ENCODE results near the gene CRABP2. TPM values are rescaled to one million over a fixed set of nuclear protein-coding genes. Genes with fewer than 3 reads are reported as not detected.

The CRABP2 gene
- total RNA-seq, 1 donor from 2014 or later = 278 TPM

DNA sequence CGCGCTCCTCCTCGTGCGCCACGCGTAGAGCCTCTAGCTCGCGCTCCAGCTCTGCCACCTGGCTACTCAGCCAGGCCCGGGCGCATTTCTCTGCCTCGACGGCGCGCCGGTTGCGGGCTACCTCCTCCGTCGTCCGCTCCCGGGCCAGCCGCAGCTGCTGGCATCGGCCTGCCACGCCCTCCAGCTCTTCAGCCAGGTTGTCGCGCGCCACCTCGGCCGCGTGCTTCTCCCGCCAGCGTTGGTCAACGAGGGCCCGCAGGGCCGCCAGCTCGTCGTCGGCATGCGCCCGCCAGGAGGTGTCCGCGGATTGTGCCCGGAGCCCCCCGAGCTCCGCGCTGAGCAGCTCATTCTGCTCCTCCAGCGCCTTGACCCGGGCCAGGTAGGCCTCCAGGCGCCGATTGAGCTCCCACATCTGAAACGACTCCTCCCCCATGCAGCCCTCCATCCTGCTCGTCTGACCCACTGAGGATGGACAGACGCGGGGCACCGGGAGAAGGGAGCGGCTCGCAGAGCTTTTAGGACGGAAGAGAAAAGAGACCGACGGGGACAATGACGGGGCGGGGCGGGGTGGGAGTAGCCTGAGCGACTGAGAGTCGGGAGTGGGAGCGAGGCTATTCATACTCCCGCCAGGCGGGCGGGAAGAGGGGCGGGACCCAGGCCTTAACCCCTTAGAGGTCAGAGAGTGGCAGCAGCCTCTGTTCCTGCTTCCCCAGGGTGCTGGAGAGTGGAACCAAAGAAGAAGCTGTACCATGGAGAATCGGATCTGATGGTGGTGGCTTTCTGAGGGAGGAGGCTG lies 28.4 kb downstream of the CRABP2 start, which contains the start of gene NES:
NES (minus strand) TSS at position 588 of the 796 bp plus-strand sequence; CDS start at position 445, 143 bp downstream.
- Histone ChIP-seq H3K27me3 (ENCODE audit: insufficient read depth, low read length) (no peaks in the 10 kb centered on the region), H3K27ac (ENCODE audit: low read depth, low read length) (peak within 1 kb of the TSS; percentile 46), H3K9ac (ENCODE audit: low read length) (peak within 1 kb of the TSS; percentile 77), H4K20me1 (ENCODE audit: insufficient read depth, low read length) (peaks cover 32% of the 10 kb centered on the region), H3K4me2 (ENCODE audit: low read length) (peak within 1 kb of the TSS; percentile 97), H3K9me3 (ENCODE audit: insufficient read depth, low read depth, low read length) (no peaks in the 10 kb centered on the region), H3K79me2 (ENCODE audit: insufficient read depth, low read length) (peaks cover 43% of the 10 kb centered on the region), H3K4me3 (ENCODE audit: insufficient read depth, low read depth, low read length) (peak within 1 kb of the TSS; percentile 68), H2AFZ (ENCODE audit: low read depth, low read length) (peak within 1 kb of the TSS; percentile 76), H3K36me3 (ENCODE audit: insufficient read depth, low read length) (peaks cover 7% of the 10 kb centered on the region), H3K4me1 (ENCODE audit: insufficient read depth, low read length) (peaks cover 40% of the 10 kb centered on the region)
- peak within 1 kb of the TSS; percentile 90 for H3K4me3 Mint-ChIP-seq (ENCODE audit: unreplicated experiment)
- H3K36me3 Mint-ChIP-seq (ENCODE audit: low read depth, unreplicated experiment) = peaks cover 12% of the 10 kb centered on the region
- no peaks in the 10 kb centered on the region for H3K9me3 Mint-ChIP-seq (ENCODE audit: unreplicated experiment)
- H3K27ac Mint-ChIP-seq (ENCODE audit: unreplicated experiment) = peak within 1 kb of the TSS; percentile 66
- DNase-seq (ENCODE audit: low read depth) = no peak
- no peak for TF ChIP-seq EZH2 (IDR thresholded peaks at IDR 0.05; ENCODE audit: insufficient read depth, low read length)
- TF ChIP-seq, protein P1, sequence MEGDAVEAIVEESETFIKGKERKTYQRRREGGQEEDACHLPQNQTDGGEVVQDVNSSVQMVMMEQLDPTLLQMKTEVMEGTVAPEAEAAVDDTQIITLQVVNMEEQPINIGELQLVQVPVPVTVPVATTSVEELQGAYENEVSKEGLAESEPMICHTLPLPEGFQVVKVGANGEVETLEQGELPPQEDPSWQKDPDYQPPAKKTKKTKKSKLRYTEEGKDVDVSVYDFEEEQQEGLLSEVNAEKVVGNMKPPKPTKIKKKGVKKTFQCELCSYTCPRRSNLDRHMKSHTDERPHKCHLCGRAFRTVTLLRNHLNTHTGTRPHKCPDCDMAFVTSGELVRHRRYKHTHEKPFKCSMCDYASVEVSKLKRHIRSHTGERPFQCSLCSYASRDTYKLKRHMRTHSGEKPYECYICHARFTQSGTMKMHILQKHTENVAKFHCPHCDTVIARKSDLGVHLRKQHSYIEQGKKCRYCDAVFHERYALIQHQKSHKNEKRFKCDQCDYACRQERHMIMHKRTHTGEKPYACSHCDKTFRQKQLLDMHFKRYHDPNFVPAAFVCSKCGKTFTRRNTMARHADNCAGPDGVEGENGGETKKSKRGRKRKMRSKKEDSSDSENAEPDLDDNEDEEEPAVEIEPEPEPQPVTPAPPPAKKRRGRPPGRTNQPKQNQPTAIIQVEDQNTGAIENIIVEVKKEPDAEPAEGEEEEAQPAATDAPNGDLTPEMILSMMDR (IDR thresholded peaks at IDR 0.05; ENCODE audit: insufficient read depth, low read depth, low read length) = no peak
- FAIRE-seq = no peak
- H3K4me1 Mint-ChIP-seq (ENCODE audit: low read depth, unreplicated experiment) = peaks cover 29% of the 10 kb centered on the region
- peaks cover 24% of the 10 kb centered on the region for H3K27me3 Mint-ChIP-seq (ENCODE audit: low read depth, unreplicated experiment)

DNA sequence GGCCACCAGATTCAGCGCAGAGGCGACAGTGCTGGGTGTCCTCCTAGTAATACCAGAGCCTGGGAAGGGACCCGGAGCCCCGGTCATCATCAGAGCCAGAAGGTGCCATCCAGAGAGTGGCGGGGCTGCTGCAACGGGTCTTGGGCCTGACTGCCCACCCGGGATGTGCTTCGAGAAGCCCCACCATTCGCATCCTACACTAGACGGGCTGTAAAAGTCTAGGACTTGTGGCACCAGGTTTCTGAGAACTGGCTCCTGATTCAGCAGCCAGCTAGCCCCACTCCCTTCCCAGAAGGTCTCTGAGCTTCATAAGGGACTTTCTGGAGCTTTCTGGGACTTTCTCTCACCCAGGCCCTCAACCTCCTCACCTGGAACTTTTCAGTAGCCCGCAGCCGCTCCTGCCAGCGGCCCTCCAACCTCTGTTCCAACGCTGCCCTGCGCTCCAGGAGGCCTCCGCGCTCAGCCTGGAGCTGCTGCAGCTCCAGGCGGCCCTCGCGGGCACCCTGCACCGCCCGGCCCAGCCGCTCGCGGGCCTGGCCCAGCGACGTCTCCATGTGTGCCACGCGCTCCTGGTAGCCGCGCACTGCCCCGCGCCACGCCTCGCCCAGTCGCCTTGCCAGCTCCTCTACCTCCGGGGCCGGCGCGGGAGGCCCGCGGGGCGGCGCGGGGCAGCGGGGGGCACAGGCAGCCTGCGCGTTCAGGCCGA lies 29.1 kb downstream of the CRABP2 start:
- peak overlapping the region; percentile 97 for H3K4me2 ChIP-seq (ENCODE audit: low read length)
- H3K36me3 ChIP-seq (ENCODE audit: insufficient read depth, low read length) = peaks cover 15% of the 10 kb centered on the region
- Mint-ChIP-seq H3K27me3 (ENCODE audit: low read depth, unreplicated experiment) (peaks cover 19% of the 10 kb centered on the region), H3K36me3 (ENCODE audit: low read depth, unreplicated experiment) (peaks cover 19% of the 10 kb centered on the region), H3K9me3 (ENCODE audit: unreplicated experiment) (no peaks in the 10 kb centered on the region), H3K27ac (ENCODE audit: unreplicated experiment) (peak overlapping the region; percentile 26), H3K4me3 (ENCODE audit: unreplicated experiment) (peak overlapping the region; percentile 90), H3K4me1 (ENCODE audit: low read depth, unreplicated experiment) (peaks cover 34% of the 10 kb centered on the region)
- peak overlapping the region; percentile 46 for H3K27ac ChIP-seq (ENCODE audit: low read depth, low read length)
- FAIRE-seq (no peak), DNase-seq (ENCODE audit: low read depth) (no peak)
- peaks cover 33% of the 10 kb centered on the region for H4K20me1 ChIP-seq (ENCODE audit: insufficient read depth, low read length)
- peak overlapping the region; percentile 77 for H3K9ac ChIP-seq (ENCODE audit: low read length)
- H3K27me3 ChIP-seq (ENCODE audit: insufficient read depth, low read length) = no peaks in the 10 kb centered on the region
- peak overlapping the region; percentile 68 for H3K4me3 ChIP-seq (ENCODE audit: insufficient read depth, low read depth, low read length)
- peak overlapping the region; percentile 58 for H2AFZ ChIP-seq (ENCODE audit: low read depth, low read length)
- TF ChIP-seq, protein P1 (IDR thresholded peaks at IDR 0.05; ENCODE audit: insufficient read depth, low read depth, low read length) = no peak
- TF ChIP-seq EZH2 (IDR thresholded peaks at IDR 0.05; ENCODE audit: insufficient read depth, low read length) = no peak
- H3K9me3 ChIP-seq (ENCODE audit: insufficient read depth, low read depth, low read length) = no peaks in the 10 kb centered on the region
- H3K79me2 ChIP-seq (ENCODE audit: insufficient read depth, low read length) = peaks cover 43% of the 10 kb centered on the region
- H3K4me1 ChIP-seq (ENCODE audit: insufficient read depth, low read length) = peaks cover 40% of the 10 kb centered on the region

All from astrocyte (in vitro differentiated cells and primary cell).